Measurements from ENCODE around the gene HOXD13. TPM values are rescaled to one million over a fixed set of nuclear protein-coding genes. Genes with fewer than 3 reads are reported as not detected.

HOXD13 gene
- total and polyA plus RNA-seq, 12 donors, result not detected

DNA sequence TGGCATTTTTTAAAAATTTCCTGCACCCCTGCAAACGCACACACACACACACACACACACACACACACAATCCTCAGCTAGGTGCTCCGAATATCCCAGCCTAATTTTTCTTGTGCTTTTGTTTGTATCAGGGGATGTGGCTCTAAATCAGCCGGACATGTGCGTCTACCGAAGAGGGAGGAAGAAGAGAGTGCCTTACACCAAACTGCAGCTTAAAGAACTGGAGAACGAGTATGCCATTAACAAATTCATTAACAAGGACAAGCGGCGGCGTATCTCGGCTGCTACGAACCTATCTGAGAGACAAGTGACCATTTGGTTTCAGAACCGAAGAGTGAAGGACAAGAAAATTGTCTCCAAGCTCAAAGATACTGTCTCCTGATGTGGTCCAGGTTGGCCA lies 1.8 kb downstream of the HOXD13 start:
- no peak for ATAC-seq
- peaks cover 65 to 100% (median 100%) of the 10 kb centered on the region in 7 donors for H3K27me3 ChIP-seq
- no peak for DNase-seq
- no peaks in the 10 kb centered on the region for H3K9me3 ChIP-seq
- H3K4me3 ChIP-seq, result no peak overlapping the region
- WGBS, 2 donors, result 4 to 8% methylated on average over 12 of the region's 12 CpGs
- intact Hi-C loops (cut with DNase I), result loop anchor here in 2 of 10 donors (2.0 to 5.0 kb wide), 2 partner anchors 407 to 680 kb away; no protein-coding TSS in a partner anchor
- no peaks in the 10 kb centered on the region for H3K36me3 ChIP-seq
- no peak overlapping the region for H3K27ac ChIP-seq
- peaks cover 0 to 32% (median 28%) of the 10 kb centered on the region in 9 donors for H3K4me1 ChIP-seq
- TF ChIP-seq, protein P1, sequence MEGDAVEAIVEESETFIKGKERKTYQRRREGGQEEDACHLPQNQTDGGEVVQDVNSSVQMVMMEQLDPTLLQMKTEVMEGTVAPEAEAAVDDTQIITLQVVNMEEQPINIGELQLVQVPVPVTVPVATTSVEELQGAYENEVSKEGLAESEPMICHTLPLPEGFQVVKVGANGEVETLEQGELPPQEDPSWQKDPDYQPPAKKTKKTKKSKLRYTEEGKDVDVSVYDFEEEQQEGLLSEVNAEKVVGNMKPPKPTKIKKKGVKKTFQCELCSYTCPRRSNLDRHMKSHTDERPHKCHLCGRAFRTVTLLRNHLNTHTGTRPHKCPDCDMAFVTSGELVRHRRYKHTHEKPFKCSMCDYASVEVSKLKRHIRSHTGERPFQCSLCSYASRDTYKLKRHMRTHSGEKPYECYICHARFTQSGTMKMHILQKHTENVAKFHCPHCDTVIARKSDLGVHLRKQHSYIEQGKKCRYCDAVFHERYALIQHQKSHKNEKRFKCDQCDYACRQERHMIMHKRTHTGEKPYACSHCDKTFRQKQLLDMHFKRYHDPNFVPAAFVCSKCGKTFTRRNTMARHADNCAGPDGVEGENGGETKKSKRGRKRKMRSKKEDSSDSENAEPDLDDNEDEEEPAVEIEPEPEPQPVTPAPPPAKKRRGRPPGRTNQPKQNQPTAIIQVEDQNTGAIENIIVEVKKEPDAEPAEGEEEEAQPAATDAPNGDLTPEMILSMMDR (IDR thresholded peaks at IDR 0.05), result no peak

DNA sequence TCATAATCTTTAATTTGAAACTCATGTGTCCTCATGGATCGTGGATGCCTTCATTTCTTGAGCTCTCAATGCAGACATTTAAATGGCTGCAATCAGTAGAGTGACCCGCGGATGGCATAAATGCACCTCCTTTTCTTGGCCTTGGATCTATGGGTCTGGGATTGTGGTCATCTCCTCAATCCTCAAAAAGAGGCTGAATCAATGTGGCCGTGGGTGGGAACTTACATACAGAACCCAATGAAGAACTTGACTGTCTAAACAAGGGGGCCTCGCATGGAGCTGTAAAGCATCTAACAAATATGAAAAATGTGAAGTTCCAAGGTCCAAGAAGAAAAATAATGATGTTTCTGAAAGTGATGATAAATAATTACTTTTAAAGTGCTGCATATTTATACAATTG lies 2.9 kb downstream of the HOXD13 start:
- ATAC-seq (no peak), DNase-seq (no peak)
- Histone ChIP-seq H3K36me3 (no peaks in the 10 kb centered on the region), H3K4me3 (no peak overlapping the region), H3K27ac (no peak overlapping the region), H3K9me3 (no peaks in the 10 kb centered on the region), H3K4me1 (peaks cover 0 to 40% (median 28%) of the 10 kb centered on the region in 9 donors), H3K27me3 (peaks cover 65 to 100% (median 100%) of the 10 kb centered on the region in 7 donors)
- 8 to 13% methylated on average over 5 of the region's 5 CpGs for WGBS, 2 donors
- TF ChIP-seq, protein P1 (IDR thresholded peaks at IDR 0.05), result no peak
- intact Hi-C loops (cut with DNase I), result loop anchor here in 5 of 10 donors (2.0 to 5.0 kb wide), 3 partner anchors 681 to 843 kb away; no protein-coding TSS in a partner anchor

- H3K4me3 ChIP-seq, result peak overlapping the region in 8 of 10 donors; percentile 16 to 53 (median 44)
- no peak overlapping the region for H3K27ac ChIP-seq
- ATAC-seq (no peak), DNase-seq (no peak)
- no peaks in the 10 kb centered on the region for H3K9me3 ChIP-seq
- WGBS, 2 donors, result 4 to 9% methylated on average over 16 of the region's 16 CpGs
- TF ChIP-seq, protein P1 (IDR thresholded peaks at IDR 0.05), result no peak
- intact Hi-C loops (cut with DNase I), result loop anchor here in 4 of 10 donors (2.0 to 5.0 kb wide), 3 partner anchors 729 to 844 kb away; no protein-coding TSS in a partner anchor
- peaks cover 74 to 100% (median 100%) of the 10 kb centered on the region in 7 donors for H3K27me3 ChIP-seq
- H3K4me1 ChIP-seq, result peaks cover 0 to 40% (median 28%) of the 10 kb centered on the region in 9 donors
- no peaks in the 10 kb centered on the region for H3K36me3 ChIP-seq
These were observed 3.9 kb downstream of the HOXD13 start for GRCh38 chr2:176096243-176096985.

GRCh38 chr2:176096986-176097819 lies 4.7 kb downstream of the HOXD13 start:
- H3K27me3 ChIP-seq, result peaks cover 71 to 100% (median 100%) of the 10 kb centered on the region in 7 donors
- no peaks in the 10 kb centered on the region for H3K9me3 ChIP-seq
- H3K4me3 ChIP-seq, result peak overlapping the region; percentile 6 to 53 (median 42)
- ATAC-seq (peak; percentile 53 to 93 (median 86)), DNase-seq (peak; percentile 44 to 63)
- TF ChIP-seq, protein P1 (IDR thresholded peaks at IDR 0.05), result peak; percentile 67 to 87 (median 83)
- peaks cover 0 to 40% (median 25%) of the 10 kb centered on the region in 9 donors for H3K4me1 ChIP-seq
- WGBS, 2 donors, result 2% methylated on average over 45 of the region's 45 CpGs
- intact Hi-C loops (cut with DNase I), result loop anchor here in 4 of 10 donors (2.0 to 5.0 kb wide), 3 partner anchors 730 to 845 kb away; no protein-coding TSS in a partner anchor
- H3K36me3 ChIP-seq, result no peaks in the 10 kb centered on the region
- H3K27ac ChIP-seq, result no peak overlapping the region

Data from heart right ventricle (tissue), 16 donors.